ENCODE results near the gene SV2B.

DNA sequence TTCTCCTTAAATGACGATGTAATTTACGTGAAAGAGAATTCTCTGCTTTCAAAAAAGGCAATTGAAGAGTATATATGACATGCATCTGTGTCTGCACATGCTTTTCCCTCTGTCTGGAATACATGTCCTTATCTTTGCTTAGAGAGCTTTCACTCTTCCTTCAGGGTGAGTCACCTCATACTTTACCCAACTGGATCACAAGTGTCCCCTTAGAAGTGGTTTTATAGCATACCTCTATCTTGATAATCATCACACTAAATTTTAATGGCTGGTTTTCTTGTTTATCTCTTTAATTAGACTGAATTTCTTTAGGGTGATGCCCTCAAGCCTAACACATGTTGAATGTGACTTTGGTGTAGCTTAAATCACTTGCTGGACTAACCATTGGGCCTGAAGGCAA, 178.9 kb downstream of the SV2B start:
- TF ChIP-seq, protein P1, sequence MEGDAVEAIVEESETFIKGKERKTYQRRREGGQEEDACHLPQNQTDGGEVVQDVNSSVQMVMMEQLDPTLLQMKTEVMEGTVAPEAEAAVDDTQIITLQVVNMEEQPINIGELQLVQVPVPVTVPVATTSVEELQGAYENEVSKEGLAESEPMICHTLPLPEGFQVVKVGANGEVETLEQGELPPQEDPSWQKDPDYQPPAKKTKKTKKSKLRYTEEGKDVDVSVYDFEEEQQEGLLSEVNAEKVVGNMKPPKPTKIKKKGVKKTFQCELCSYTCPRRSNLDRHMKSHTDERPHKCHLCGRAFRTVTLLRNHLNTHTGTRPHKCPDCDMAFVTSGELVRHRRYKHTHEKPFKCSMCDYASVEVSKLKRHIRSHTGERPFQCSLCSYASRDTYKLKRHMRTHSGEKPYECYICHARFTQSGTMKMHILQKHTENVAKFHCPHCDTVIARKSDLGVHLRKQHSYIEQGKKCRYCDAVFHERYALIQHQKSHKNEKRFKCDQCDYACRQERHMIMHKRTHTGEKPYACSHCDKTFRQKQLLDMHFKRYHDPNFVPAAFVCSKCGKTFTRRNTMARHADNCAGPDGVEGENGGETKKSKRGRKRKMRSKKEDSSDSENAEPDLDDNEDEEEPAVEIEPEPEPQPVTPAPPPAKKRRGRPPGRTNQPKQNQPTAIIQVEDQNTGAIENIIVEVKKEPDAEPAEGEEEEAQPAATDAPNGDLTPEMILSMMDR (IDR thresholded peaks at IDR 0.05), result no peak
- no peak for TF ChIP-seq POLR2A (IDR thresholded peaks at IDR 0.05)

Measured in lower leg skin (tissue), 3 donors.